HL-60 (cell line): ENCODE measurements around the gene MEG3.

Experiments used
- CTCF ChIP-seq: IDR thresholded peaks from one replicate; pipeline ENCODE4 v1.5.1; 2011; ENCODE audit warnings: low read length, control low read depth, inconsistent platforms; ENCODE audit not compliant: insufficient read depth
- POLR2AphosphoS5 ChIP-seq: IDR thresholded peaks from 2 replicates; pipeline ENCODE4 v1.6.1; 2012; ENCODE audit warnings: low read depth

- TF ChIP-seq POLR2AphosphoS5 (no peak), CTCF (no peak)
Measured at GRCh38 chr14:100880271-100881101, 54.6 kb downstream of the MEG3 start.
